ENCODE results near the gene BCAS3.

BCAS3 gene

DNA sequence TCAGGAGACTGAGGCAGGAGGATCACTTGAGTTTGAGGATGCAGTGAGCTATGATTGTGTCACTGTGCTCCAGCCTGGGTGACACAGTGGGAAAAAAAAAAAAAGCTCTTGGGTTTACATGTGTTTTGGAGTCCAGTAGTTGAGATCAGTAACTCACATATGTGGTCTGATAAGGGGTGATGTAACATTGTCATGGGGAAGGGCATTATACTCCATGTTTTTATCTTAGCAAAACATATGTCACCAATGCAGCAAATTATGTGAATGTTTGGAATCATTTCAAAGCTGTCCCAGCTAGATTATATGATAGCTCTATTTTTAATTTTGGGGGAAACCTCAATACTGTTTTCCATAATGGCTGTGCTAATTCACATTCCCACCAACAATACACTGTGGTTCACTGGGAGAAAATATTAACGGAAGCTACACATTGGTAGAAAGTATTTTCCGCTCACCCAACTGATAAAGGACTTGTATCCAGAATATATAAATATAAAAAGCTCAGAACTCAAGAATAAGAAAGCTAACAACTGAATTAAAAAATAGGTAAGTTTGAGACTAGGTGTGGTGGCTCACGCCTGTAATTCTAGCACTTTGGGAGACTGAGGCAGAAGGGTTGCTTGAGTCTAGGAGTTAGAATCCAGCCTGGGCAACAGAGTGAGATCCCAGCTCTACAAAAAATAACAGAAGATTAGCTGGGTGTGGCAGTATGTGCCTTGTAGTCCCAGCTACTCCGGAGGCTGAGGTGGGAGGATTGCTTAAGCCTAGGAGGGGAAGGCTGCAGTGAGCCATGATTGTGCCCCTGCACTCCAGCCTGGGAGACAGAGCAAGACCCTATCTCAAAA, 497.9 kb downstream of the BCAS3 start:
- no peak for DNase-seq

DNA sequence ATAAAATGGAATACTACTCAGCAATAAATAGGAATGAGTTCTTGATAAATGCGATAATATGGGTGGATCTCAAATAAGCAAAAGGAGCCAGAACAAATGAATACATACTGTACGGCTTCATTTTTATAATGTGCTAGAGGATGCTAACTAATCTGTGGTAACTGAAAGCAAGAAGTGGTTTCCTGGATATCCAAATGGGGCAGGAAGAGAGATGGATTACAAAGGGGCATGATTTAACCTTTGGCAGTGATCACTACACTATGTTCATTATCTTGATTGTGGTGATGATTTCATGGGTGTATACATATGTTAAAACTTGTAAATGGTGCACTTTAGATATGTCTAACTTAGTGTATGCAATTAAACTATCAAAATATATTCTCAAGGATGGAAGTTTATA, 499.7 kb downstream of the BCAS3 start:
- DNase-seq: no peak

DNA sequence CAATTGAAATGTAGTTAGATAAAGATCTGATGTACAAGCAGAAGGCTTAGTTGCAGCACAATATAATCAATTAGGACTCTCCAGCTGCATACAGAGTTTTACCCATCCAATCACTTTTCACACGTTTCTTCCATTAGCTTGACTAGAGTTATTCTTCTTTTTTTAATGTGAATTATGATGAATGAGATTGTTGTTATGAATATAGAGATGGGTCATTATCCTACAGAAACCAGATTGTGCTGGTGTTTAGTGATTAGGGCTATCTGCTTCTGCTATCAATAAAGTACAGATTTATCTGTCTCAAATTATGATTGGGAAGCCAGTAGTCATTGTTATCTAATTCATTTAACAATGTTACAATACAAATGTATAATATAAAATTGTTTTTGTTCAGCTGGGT, 500.6 kb downstream of the BCAS3 start:
- no peak for DNase-seq

DNA sequence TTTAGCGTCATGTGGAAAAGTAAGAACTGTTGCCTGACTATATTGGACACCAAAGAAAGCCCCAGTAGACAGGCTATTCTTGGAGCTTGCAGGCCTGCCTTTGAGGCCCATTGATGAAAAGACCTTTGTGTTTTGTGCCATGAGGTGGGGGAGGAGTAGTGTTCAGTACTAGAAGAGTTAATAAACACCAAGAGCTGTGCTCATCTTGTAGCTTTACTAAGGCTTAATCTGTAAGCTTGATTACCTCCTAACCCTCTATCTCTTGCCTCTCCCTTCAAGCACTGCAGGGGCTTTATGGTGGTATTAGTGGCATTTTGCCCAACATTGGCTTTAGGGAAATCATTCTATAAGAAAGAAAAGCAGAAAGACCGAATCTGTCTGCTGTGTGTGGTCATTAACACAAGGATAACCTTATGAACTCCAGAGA, 501.7 kb downstream of the BCAS3 start:
- DNase-seq: no peak

DNA sequence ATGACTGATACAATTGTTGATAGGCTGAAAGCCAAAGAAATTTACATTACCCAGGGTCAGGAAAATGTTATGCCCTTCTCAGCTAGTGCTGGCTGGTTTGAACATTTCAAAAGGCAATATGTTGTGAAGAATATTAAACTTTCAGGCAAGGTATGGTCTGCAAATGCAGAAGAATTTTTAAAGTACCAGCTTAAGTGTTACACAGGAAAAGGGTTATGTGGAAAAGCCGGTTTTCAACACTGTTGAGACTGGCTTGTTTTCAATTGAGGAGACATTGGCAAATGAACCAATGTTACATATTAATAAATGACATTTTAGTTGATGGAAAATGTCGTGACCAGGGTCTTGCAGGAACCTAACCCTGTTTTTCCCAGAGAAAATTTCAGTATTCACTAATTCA, 506.1 kb downstream of the BCAS3 start:
- no peak for DNase-seq

DNA sequence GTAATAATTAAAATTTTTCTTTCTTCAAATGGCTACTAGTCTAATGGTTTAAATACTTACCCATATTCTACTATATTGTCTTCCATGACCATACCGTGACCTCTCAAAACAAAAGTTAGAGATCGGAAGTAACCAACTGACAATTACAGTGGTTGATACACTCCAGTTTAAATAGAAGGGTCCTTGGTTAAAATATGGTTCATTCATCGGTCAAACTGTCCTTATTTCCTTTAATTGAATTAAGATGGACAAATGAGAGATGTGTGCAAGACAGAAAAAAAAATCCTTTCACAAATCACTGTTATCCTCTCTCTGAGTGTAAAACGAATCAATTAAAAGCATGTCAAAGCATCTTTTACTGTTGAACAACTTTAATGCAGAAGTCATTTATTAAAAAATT, 507.7 kb downstream of the BCAS3 start:
- no peak for DNase-seq

DNA sequence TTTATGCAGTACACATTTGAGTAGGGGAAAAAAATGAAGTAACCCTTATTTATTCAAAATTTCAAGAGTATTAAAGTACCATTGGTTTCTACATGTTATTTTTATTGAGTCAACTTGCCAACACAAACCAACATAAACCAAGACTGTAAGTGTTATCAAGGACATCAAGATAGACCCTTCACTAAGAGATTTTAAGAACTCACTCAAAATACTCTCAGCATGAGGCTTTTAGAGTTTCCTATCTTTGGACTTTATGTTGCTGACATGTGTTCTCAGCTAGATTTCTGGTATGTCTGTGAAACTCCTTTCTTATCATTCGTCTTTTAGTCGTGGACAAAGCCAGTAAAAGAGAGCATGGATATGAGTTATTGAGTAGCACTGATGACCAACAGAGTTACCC, 509.4 kb downstream of the BCAS3 start:
- no peak for DNase-seq

DNA sequence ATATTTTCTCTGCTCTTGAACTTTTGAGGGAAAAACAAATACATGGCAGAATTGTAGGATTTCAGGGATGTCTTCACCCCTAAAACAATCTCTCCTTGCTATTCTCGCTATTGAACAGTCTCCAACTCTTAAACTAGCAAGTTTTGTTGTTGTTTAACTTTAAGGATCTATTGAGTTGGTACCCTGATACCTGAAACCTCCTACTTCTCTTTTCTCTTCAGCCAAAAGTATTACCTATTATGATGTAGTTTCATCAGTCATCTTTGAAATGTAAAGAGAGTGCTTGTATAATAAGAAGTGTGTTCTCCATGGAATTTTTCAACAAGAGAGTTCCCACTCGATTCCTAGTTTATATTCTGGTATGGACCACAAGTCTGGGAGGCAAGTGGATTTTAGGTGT, 510.4 kb downstream of the BCAS3 start:
- DNase-seq: no peak

DNA sequence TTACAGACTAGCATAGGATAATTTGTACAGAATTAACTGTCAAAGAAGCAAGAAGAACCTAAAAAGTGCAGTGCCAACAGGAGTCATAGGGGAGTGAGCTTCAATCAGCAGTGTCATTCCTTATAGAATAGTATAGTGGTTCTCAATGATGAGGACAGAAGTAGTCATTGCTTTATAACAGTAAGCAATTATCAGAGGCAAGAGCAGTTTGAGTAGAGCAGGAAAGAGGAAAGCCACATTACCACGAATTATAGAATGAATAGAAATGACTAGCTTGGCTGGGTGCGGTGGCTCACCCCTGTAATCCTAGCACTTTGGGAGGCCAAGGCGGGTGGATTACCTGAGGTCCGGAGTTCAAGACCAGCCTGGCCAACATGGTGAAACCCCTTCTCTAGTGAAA, 512.3 kb downstream of the BCAS3 start:
- no peak for DNase-seq

DNA sequence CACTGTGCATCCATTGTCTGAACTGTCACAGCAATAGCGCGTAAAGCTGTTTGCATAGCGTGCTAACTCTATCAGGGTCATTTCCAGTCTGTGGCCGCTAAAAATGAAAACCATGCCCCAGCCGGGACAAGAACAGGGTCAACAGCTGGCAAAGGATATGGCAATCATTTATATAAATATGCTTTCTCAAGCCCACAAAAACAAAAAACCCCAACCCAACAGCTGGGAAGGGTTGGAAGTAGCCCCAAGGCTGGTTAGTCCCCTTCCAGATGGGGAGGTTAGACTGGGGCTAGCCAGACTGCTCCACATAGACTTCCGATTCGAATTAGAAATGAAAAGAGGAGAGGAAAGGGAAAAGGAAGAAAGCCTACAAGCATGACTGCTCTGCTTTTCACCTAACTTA, 518.7 kb downstream of the BCAS3 start:
- DNase-seq: no peak

DNA sequence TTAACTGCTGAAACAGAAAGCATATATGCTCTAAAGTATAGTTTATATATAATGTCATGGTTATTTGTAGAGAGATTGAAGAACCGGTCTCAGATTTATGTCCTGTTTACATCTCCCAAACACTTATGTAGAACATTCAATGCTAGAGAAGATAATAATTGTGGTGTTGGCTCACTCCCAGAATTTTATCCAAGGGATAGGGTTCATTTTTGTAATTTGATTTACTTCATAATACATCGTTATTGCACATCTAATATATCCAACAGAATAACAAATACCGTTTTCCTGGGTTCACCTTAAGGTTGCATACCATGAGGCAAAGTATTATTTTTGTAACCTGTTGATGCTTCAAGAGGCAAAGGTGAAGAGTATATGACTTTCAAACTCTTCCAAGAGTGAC, 519.1 kb downstream of the BCAS3 start:
- DNase-seq: no peak

DNA sequence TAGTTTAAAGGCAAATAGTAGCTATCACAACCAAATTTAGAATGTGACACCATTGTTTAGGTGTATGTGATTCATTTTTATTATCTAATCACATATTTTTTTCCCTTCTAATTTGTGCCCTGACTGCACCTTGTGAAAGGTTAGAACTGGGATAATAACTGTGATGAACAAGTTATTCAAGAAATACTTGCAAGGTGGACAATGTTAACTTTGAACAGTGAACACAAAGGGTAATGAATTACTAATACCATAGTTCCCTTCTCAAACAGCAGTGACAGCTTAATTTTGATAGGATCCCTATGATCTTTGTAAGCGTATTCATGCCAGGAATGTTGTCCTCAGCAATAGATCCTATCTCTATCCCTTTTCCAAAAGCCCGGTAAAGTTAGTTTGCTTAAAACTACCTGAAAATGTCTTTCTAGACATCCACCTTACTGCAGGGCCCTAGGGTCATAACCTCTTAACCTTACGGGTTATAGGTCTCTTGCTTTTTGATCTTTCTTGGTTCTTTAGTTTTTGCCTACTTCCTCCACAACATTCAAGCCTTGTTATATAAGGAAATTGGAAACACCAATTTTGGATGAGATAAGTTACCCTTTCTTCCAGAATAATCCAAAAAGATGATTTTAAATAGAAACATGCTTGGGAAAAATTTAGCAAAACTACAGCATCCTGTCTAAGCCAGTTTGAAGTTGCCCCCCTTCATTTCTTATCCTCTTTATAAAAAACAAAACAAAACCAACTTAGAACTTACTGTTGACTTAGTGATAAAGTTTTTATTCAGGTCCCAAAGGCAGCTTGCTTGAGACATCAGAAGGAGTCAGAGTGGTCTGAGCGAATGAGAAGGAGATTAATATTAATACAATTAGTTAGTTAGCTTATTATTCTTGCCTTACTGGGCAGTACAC, 522.0 kb downstream of the BCAS3 start:
- DNase-seq: no peak

DNA sequence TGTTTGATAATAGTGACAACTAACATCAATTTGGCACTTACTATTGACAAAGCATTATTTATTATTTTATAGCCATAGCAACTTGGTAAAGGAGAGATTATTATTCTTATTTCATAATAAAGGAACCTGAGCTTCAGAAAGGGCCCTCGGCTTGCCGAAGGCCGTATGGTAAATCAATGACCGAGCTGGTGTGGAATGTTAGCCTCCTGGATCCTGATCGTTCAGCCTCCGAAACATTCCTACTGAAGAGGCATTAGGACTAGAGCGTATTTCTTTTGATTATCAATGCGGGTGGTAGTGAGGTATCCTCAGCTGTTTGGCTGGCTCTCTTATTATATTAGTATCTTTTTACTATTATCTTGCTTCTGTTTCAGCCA, 522.7 kb downstream of the BCAS3 start:
- no peak for DNase-seq

DNA sequence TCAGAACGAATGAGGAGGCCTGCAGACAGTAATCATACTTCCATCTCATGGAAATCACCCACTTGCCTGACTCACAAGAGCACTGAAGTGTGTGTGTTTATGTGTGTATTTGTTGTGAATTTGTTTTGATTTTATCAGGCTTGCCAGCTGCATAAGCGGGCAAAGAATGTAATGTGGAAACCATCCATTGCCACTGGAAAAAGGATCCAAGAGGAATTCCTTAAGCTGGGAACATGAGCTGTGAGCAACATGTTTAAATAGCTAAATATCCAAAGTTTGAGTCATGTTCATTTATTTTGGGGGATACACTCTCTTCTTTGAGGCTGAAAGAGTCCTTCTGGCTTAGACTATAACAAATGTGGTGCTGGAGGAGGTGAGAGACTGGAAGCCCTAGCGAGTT, 523.6 kb downstream of the BCAS3 start:
- DNase-seq: no peak

DNA sequence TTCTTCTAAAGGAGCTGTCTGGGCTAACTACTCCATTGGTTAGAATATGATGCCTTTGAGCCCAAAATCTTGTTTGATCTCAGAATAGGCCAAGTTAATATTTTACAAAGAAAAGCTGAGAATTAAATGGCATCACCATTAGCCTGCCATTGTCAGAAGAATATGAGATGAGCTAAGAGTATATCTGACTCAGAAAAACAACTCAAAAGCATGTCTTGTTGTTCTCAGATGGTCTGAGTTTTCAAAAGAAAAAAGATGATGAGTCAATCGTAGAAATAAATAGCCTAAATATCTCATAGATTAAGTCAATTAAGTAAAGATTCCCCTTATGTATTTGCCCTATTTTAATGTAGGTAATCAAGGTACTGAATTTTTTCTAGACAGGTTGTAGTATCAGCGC, 524.9 kb downstream of the BCAS3 start:
- DNase-seq: no peak

DNA sequence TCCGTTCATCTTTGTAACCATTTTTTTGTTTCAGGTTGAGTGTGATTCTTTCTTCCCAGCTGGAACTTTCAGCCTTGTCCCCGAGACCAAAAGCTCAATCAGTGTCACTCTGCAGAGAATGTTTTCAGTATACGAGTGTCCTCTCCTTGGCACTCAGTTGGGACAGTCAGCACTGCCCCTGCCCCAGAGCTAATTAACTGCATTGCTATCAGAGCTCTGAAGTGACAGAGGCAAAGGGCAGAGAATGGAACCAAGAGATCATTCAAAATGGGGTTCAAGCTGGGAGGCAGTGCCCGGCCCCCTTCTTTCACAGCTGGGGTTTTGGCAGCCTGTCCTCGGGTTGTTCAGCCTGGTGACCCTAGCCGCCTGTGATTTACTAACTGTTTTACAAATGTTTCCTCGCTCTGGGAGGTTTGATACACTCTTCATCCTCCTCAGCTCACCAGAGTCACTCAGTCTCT, 526.0 kb downstream of the BCAS3 start:
- no peak for DNase-seq

DNA sequence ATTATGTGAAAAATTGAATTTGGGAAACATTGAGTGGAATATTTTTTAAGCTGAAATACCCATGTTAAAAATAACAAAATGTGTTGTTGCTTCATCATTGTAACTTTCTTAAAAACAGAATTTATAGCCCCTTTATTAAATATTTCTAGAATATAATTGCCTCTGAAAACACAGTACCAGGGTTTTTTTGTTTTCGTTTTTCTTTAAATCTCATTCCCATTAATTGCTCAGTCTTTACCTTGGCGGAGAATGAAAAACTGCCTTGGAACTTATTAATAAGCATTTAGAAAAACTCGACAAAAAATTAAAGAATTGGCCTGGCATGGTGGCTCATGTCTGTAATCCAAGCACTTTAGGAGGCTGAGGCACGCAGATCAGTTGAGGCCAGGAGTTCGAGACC, 526.8 kb downstream of the BCAS3 start:
- DNase-seq: no peak

DNA sequence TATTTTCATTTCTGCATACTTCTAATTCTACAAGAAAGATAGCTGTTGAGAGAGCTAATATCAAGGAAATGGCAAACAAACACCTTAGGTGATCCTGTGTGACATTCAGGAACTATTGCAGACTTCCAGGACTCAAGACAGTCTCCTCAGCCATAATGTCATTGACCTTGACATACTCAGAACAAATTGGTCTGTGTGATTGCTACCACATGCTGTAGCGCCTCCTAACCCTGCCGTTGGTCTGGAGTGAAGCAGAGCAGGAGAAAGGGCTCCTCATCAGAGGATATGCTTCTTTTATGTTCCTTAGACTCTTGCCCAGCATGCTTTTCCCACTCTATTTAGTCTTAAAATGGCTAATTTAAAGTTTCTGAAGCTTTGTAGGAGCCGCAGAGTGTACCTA, 527.8 kb downstream of the BCAS3 start:
- no peak for DNase-seq

DNA sequence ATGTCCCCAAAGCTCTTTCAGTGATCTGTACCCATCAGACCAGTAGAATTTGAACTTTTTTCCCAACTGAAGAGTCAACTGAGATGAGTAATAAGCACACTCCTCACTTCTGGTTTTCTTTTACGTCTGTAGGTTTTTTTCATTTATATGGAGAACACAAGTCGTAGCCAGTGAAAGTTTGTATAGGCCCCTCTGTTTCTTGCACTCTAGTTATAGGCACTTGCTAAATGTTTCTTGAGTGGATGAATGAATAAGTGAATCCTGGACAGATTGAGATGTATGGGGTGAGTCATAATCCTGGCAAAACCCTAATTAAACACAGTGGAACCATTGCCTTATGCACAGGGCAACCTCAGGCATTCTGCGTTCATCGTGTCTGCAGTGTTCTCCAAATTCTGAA, 528.3 kb downstream of the BCAS3 start:
- DNase-seq: no peak

DNA sequence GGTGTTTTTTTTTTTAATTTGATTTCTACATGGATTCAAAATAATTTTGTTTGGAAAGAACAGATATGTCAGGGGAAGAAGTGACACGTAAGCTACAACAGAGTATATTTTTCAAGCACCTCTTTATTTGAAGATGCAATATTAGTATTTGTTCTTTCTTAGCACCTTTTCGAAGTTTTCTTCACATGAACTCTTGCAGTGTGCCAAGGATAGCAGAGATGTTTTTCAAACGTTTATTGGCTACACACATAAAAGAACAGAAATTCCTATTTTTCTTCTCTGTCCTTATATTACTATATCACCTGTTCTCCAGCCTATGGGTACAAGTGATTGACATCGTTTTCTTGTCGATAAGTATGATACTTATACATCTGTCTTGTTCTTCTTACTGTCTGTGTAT, 529.3 kb downstream of the BCAS3 start:
- DNase-seq: no peak

DNA sequence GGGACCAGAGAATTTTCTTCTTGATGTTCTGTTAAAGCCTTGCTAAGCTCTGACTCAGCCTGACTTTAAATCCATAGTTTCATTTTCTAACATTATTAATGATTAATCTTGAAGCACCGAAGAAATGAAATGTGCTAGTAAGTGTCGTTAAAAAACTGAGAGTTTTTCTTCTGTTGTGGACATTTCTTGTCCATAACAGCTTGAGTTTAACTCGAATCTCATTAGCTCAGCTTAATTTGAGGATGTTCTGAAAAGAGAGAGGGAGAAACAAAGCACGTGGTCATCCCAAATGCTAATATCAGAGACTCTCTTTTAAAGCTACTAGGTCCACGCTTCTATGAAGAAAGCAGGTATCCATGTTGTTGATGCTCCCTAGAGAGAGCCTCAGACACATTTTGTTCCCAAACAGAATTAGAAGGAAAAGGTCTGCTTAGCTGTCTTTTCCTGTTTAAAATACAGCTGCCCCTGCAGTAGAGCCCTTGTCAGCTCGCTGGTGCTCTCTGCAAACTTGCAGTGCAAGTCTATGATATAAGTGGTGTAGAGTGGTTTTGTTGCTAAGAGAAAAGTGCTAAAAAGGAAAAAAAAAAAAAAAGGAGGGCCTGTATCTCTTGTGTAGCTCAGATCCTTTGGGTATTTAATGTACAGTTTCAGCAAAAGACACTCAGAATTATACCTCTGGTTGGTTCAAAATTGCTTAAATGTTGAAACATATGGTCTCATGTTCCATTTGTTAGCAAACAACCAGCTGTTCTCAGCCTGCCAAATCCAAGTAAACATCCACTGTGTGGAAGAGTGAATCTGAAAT, 530.9 kb downstream of the BCAS3 start:
- DNase-seq: no peak

DNA sequence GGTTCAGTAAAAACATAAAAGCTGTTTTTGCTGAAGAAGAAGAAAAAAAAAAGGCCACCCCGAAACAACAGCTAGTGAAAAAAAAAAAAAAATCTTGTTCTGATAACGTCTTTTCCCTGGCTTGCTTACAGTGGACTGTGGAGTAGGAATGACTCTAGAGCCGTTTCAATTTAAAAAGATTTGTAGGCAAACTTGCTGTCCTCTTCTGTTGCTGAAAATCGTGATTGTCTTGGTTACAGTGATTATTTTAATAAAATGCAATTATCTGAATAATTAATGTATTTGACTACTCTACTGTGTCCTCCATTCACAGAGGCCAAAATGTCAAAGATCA, 531.4 kb downstream of the BCAS3 start:
- DNase-seq: no peak

DNA sequence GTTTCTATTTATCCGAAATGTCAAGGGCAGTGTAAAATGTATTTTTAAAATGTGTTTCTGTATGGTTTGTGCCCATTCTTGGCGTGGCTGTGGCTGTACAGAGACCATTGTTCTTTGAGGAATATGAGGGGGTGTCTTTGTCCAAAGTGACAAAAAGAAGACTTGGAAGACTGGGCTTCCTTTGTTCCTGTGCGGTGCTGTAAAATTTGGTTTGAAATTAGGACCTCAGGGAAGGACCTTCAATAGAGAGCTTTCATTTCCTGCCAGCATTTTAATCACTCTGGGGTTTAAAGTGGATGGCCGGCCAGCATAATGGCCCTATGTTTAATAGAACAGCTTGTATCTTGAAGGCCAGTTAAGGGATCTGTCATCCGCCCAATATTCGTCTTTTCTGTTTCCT, 531.9 kb downstream of the BCAS3 start:
- no peak for DNase-seq

DNA sequence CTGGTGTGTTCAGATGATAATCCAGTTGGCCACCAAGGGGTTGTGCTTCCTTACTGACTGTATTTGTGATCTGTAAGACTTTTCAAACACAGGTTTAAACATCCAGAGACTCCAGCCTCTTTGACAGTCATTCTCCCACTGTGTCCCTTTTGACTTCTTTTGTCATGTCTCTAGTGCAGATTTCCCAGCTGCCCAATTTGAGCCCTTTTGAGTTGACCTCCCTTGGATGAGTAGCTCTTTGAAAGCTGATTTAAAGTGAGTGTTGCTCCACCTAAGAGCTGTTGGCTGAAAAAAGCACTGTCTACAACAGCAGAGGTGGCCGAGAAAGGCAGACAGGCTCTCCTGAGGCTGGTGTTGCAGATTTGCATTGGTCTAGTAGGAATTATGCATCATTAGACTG, 533.6 kb downstream of the BCAS3 start:
- DNase-seq: no peak
